Fibroblast of the aortic adventitia (primary cell): ENCODE measurements around the gene TMEM132D. TPM values are rescaled to one million over a fixed set of nuclear protein-coding genes. Genes with fewer than 3 reads are reported as not detected.

ENCODE experiments used
- DNase-seq: peaks from one replicate; pipeline ENCODE4 v3.0.0-alpha.2; 2010; ENCODE audit warnings: low read depth
- H3K4me3 ChIP-seq: 2 replicates; pipeline ENCODE4 v1.5.1; 2011; ENCODE audit warnings: low read depth, mild to moderate bottlenecking, control low read depth, low read length, moderate library complexity
- total RNA-seq: library from RNA; depleted of rRNA; stranded (reverse); fragments of >200 nt; gene quantifications from 2 replicates; pipeline ENCODE4 v1.2.3, GENCODE V29; 2012; ENCODE audit warnings: low replicate concordance
- TF ChIP-seq, protein P1 (sequence below): IDR thresholded peaks from 2 replicates; pipeline ENCODE4 v1.5.1; 2011; ENCODE audit warnings: mild to moderate bottlenecking, low read length, control low read depth, inconsistent platforms; ENCODE audit not compliant: insufficient read depth

Gene TMEM132D
- total RNA-seq, 1 donor = not detected

GRCh38 chr12:129579879-129580278 is 323.9 kb downstream of the TMEM132D start:
- TF ChIP-seq, protein P1, sequence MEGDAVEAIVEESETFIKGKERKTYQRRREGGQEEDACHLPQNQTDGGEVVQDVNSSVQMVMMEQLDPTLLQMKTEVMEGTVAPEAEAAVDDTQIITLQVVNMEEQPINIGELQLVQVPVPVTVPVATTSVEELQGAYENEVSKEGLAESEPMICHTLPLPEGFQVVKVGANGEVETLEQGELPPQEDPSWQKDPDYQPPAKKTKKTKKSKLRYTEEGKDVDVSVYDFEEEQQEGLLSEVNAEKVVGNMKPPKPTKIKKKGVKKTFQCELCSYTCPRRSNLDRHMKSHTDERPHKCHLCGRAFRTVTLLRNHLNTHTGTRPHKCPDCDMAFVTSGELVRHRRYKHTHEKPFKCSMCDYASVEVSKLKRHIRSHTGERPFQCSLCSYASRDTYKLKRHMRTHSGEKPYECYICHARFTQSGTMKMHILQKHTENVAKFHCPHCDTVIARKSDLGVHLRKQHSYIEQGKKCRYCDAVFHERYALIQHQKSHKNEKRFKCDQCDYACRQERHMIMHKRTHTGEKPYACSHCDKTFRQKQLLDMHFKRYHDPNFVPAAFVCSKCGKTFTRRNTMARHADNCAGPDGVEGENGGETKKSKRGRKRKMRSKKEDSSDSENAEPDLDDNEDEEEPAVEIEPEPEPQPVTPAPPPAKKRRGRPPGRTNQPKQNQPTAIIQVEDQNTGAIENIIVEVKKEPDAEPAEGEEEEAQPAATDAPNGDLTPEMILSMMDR = no peak
- H3K4me3 ChIP-seq = no peak overlapping the region

DNA sequence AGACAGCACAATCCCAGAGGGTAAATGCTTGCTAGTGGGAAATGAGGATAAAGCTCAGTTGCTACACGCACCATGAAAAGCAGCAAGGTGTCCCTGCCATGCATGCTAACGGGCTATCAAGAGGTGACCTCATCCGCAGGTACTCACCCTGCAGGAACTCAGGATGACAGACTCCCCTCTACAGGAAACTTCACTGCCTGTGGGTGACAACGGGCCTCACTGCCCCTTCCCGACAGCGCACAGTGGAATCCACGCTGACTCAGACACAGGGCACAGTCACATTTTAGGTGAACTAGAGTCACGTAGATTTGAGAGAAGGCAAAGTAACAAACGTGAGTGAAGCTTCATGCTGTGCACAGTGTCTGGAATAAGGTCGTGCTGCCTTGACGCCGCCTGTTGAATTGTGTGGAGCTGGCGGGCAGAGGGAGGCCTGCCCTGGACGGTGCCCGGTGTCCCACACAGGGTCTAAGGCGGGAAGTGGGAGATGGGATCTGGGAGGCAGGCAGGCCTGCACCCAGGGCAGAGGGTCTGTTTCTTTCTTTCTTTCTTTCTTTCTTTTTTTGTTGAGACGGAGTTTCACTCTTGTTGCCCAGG is 331.8 kb downstream of the TMEM132D start:
- no peak for DNase-seq
- TF ChIP-seq, protein P1 = no peak
- no peak overlapping the region for H3K4me3 ChIP-seq

More at GRCh38 chr12:129579879-129580278, 323.9 kb downstream of the TMEM132D start:
- no peak for DNase-seq

- no peak overlapping the region for H3K4me3 ChIP-seq
Observed at GRCh38 chr12:129570796-129571400, 332.9 kb downstream of the TMEM132D start.

GRCh38 chr12:129566800-129567199 is 337.0 kb downstream of the TMEM132D start:
- DNase-seq = no peak

More at GRCh38 chr12:129570796-129571400, 332.9 kb downstream of the TMEM132D start:
- no peak for DNase-seq
- TF ChIP-seq, protein P1 = no peak

GRCh38 chr12:129564768-129565167 is 339.1 kb downstream of the TMEM132D start:
- TF ChIP-seq, protein P1 = no peak
- no peak for DNase-seq
- no peak overlapping the region for H3K4me3 ChIP-seq

More at GRCh38 chr12:129566800-129567199, 337.0 kb downstream of the TMEM132D start:
- no peak overlapping the region for H3K4me3 ChIP-seq
- TF ChIP-seq, protein P1 = no peak

- H3K4me3 ChIP-seq = no peak overlapping the region
- TF ChIP-seq, protein P1 = no peak
- no peak for DNase-seq
Observed at GRCh38 chr12:129563266-129563665, 340.6 kb downstream of the TMEM132D start.
